BE2C (cell line): Measurements from ENCODE around the gene CCDC88C.
A peak's percentile ranks its signal among the peaks of the same experiment; 100 is the strongest.

ENCODE experiments used
- DNase-seq: peaks from one replicate; pipeline ENCODE4 v3.0.0-alpha.2; 2020
- H3K27me3 ChIP-seq: fragments of 250-450 bp; sonication (Bioruptor Pico); 2 replicates; pipeline ENCODE4 v1.5.1; 2020; ENCODE audit warnings: mild to moderate bottlenecking
- H3K36me3 ChIP-seq: fragments of 250-450 bp; sonication (Bioruptor Pico); 2 replicates; pipeline ENCODE4 v1.5.1; 2020; ENCODE audit warnings: mild to moderate bottlenecking
- H3K4me1 ChIP-seq: fragments of 250-450 bp; sonication (Bioruptor Pico); 2 replicates; pipeline ENCODE4 v1.5.1; 2020
- H3K4me3 ChIP-seq: 2 replicates; pipeline ENCODE4 v1.5.1; 2011; ENCODE audit warnings: low read depth, low read length
- H3K9me3 ChIP-seq: fragments of 250-450 bp; sonication (Bioruptor Pico); 2 replicates; pipeline ENCODE4 v1.5.1; 2020
- CTCF ChIP-seq: IDR thresholded peaks from 2 replicates; pipeline ENCODE4 v1.5.1; 2012; ENCODE audit warnings: mild to moderate bottlenecking, low read depth, low read length

Gene CCDC88C

GRCh38 chr14:91288876-91289275, 128.7 kb downstream of the CCDC88C start:
- Histone ChIP-seq H3K4me1 (peaks cover 19% of the 10 kb centered on the region), H3K4me3 (no peak overlapping the region), H3K36me3 (no peaks in the 10 kb centered on the region), H3K9me3 (no peaks in the 10 kb centered on the region), H3K27me3 (no peaks in the 10 kb centered on the region)
- no peak for DNase-seq
- no peak for TF ChIP-seq CTCF

GRCh38 chr14:91286530-91286937, 131.1 kb downstream of the CCDC88C start:
- Histone ChIP-seq H3K27me3 (no peaks in the 10 kb centered on the region), H3K4me1 (peaks cover 19% of the 10 kb centered on the region), H3K36me3 (no peaks in the 10 kb centered on the region), H3K4me3 (no peak overlapping the region), H3K9me3 (no peaks in the 10 kb centered on the region)
- peak; percentile 88 for TF ChIP-seq CTCF
- peak; percentile 79 for DNase-seq

- H3K27me3 ChIP-seq, result no peaks in the 10 kb centered on the region
- TF ChIP-seq CTCF, result no peak
- no peaks in the 10 kb centered on the region for H3K36me3 ChIP-seq
- H3K4me1 ChIP-seq, result peaks cover 19% of the 10 kb centered on the region
- no peaks in the 10 kb centered on the region for H3K9me3 ChIP-seq
- DNase-seq, result peak; percentile 58
- H3K4me3 ChIP-seq, result no peak overlapping the region; the same call in 1 of the 2 replicates
These were observed 132.7 kb downstream of the CCDC88C start for GRCh38 chr14:91284791-91285548.

- Histone ChIP-seq H3K36me3 (no peaks in the 10 kb centered on the region), H3K4me1 (peaks cover 19% of the 10 kb centered on the region), H3K4me3 (peak overlapping the region; percentile 6; the same call in 1 of the 2 replicates), H3K27me3 (no peaks in the 10 kb centered on the region), H3K9me3 (no peaks in the 10 kb centered on the region)
- TF ChIP-seq CTCF, result no peak
- peak; percentile 44 for DNase-seq
These were observed 133.4 kb downstream of the CCDC88C start for GRCh38 chr14:91284146-91284790.

- Histone ChIP-seq H3K4me1 (peaks cover 19% of the 10 kb centered on the region), H3K27me3 (no peaks in the 10 kb centered on the region), H3K36me3 (no peaks in the 10 kb centered on the region), H3K4me3 (no peak overlapping the region), H3K9me3 (no peaks in the 10 kb centered on the region)
- DNase-seq, result no peak
- TF ChIP-seq CTCF, result no peak
These were observed 134.0 kb downstream of the CCDC88C start for GRCh38 chr14:91283666-91284065.
